ENCODE results near the gene FXR1.
A peak's percentile ranks its signal among the peaks of the same experiment; 100 is the strongest.
"Not testable (repeated sequence)": the region's sequence is repeated elsewhere in the genome, so short reads cannot be mapped to it uniquely, and the experiment has no call there.

Gene FXR1

GRCh38 chr3:180940826-180941225 lies 28.4 kb downstream of the FXR1 start:
- DNase-seq = no peak

GRCh38 chr3:180947761-180948390 lies 35.4 kb downstream of the FXR1 start:
- no peak for DNase-seq

GRCh38 chr3:180959691-180960090 lies 47.2 kb downstream of the FXR1 start:
- DNase-seq = no peak

- DNase-seq = no peak
Observed at GRCh38 chr3:180961087-180961486, 48.6 kb downstream of the FXR1 start.

GRCh38 chr3:180961552-180961951 lies 49.1 kb downstream of the FXR1 start:
- DNase-seq = no peak

GRCh38 chr3:180962530-180962929 lies 50.1 kb downstream of the FXR1 start:
- DNase-seq = no peak

- DNase-seq = no peak
Observed at GRCh38 chr3:180970931-180971330, 58.5 kb downstream of the FXR1 start.

- DNase-seq = no peak
Observed at GRCh38 chr3:180973543-180973942, 61.1 kb downstream of the FXR1 start.

- no peak for DNase-seq
Observed at GRCh38 chr3:180974286-180974685, 61.8 kb downstream of the FXR1 start.

- DNase-seq = no peak
Observed at GRCh38 chr3:180977498-180977897, 65.0 kb downstream of the FXR1 start.

GRCh38 chr3:180979961-180980360 lies 67.5 kb downstream of the FXR1 start:
- DNase-seq = no peak

GRCh38 chr3:180980611-180981010 lies 68.1 kb downstream of the FXR1 start:
- DNase-seq = no peak

- no peak for DNase-seq
Observed at GRCh38 chr3:180981912-180982311, 69.4 kb downstream of the FXR1 start.

- no peak for DNase-seq
Observed at GRCh38 chr3:180983136-180983535, 70.7 kb downstream of the FXR1 start.

GRCh38 chr3:180986366-180986765 lies 73.9 kb downstream of the FXR1 start:
- not testable (repeated sequence) for DNase-seq

- DNase-seq = no peak
Observed at GRCh38 chr3:180987344-180987743, 74.9 kb downstream of the FXR1 start.

- DNase-seq = peak; percentile 99
Observed at GRCh38 chr3:180989291-180990163, 77.1 kb downstream of the FXR1 start, which contains the start of gene DNAJC19. Gene DNAJC19, minus strand, starts transcription at chr3:180989736. Its CDS starts 134 bp downstream, at chr3:180989602.

- DNase-seq = no peak
Observed at GRCh38 chr3:180990505-180990904, 78.0 kb downstream of the FXR1 start.

GRCh38 chr3:180996415-180996932 lies 84.0 kb downstream of the FXR1 start:
- no peak for DNase-seq

GRCh38 chr3:181002331-181002730 lies 89.9 kb downstream of the FXR1 start:
- DNase-seq = not testable (repeated sequence)

- DNase-seq = not testable (repeated sequence)
Observed at GRCh38 chr3:181003469-181003868, 91.0 kb downstream of the FXR1 start.

GRCh38 chr3:181006541-181006940 lies 94.1 kb downstream of the FXR1 start:
- DNase-seq = no peak

- no peak for DNase-seq
Observed at GRCh38 chr3:181007262-181007661, 94.8 kb downstream of the FXR1 start.

GRCh38 chr3:181008796-181009195 lies 96.3 kb downstream of the FXR1 start:
- DNase-seq = no peak
